Left lung (tissue), 10 donors: ENCODE data around the gene GRM5. TPM values are rescaled to one million over a fixed set of nuclear protein-coding genes. Genes with fewer than 3 reads are reported as not detected.
"Not testable (repeated sequence)": the region's sequence is repeated elsewhere in the genome, so short reads cannot be mapped to it uniquely, and the experiment has no call there.

ENCODE experiments used
- ATAC-seq: fragments of 200-7000 bp; cut with Tn5 transposase; one replicate; pipeline ENCODE4 v1.9.1; 2020; ENCODE audit warnings: moderate library complexity
- DNase-seq, 4 donors: peaks; one replicate each; pipeline ENCODE4 v3.0.0-alpha.2; 2013 to 2020
- H3K27ac ChIP-seq, 2 donors: fragments of 200-600 bp; sonication (generic) in 1 of 2; one replicate each; pipeline versions ENCODE4 v1.5.0 to v1.8.0; 2020 to 2021
- H3K27me3 ChIP-seq, 2 donors: fragments of 200-600 bp; sonication (generic) in 1 of 2; one replicate each; pipeline versions ENCODE4 v1.5.0 to v1.8.0; 2020 to 2021
- H3K36me3 ChIP-seq, 2 donors: fragments of 200-600 bp; sonication (generic) in 1 of 2; one replicate each; pipeline versions ENCODE4 v1.5.0 to v1.8.0; 2020 to 2021
- H3K4me1 ChIP-seq, 2 donors: fragments of 200-600 bp; one replicate each; pipeline ENCODE4 v1.8.0; 2021
- H3K4me3 ChIP-seq, 2 donors: fragments of 200-600 bp; sonication (generic) in 1 of 2; one replicate each; pipeline versions ENCODE4 v1.5.0 to v1.8.0; 2020 to 2021; ENCODE audit warnings: mild to moderate bottlenecking in 1 of 2
- H3K9me3 ChIP-seq, 2 donors: fragments of 200-600 bp; sonication (generic) in 1 of 2; one replicate each; pipeline versions ENCODE4 v1.5.0 to v1.8.0; 2020 to 2021
- CTCF ChIP-seq, 2 donors: fragments of 200-600 bp; sonication (generic) in 1 of 2; IDR thresholded peaks; one replicate each; pipeline versions ENCODE4 v1.5.0 to v1.8.0; 2021; ENCODE audit warnings: antibody characterized with exemption in 2 of 2
- intact Hi-C, 2 donors: fragments of 100-400 bp; cut with DNase I; formaldehyde crosslinking; loops; one replicate each; pipeline versions ENCODE4 v1.11.2 to v1.14.2; 2022
- polyA plus RNA-seq, 6 donors: library from polyadenylated mRNA; unstranded; fragments of 120-200 nt; gene quantifications; one replicate each; pipeline ENCODE4 v1.2.1, GENCODE V29; 2013; ENCODE audit not compliant: insufficient read length in 6 of 6
- total RNA-seq, 2 donors: library from RNA; stranded (reverse); fragmentation: NEBNext Ultra II Directional; extraction: Animal tissue kit (Norgen Biotek cat#: 25700); gene quantifications; one replicate each; pipeline ENCODE4 v1.2.1, GENCODE V29; 2021
- donor health status: DM: no; HTN: yes; CAD: no.
- donor health status: DM: no; HTN: no; CAD: no.

Gene GRM5
- total and polyA plus RNA-seq, 8 donors = 0.03 to 0.08 (median 0.04) TPM; not detected in 4

- H3K27me3 ChIP-seq, H3K27ac ChIP-seq, H3K9me3 ChIP-seq, ATAC-seq, H3K4me1 ChIP-seq, intact Hi-C loops, H3K4me3 ChIP-seq, DNase-seq, H3K36me3 ChIP-seq: not testable (repeated sequence)
Measured at GRCh38 chr11:89057406-89057805, 8.4 kb downstream of the GRM5 start.

GRCh38 chr11:89052220-89052619 lies 13.6 kb downstream of the GRM5 start:
- Histone ChIP-seq H3K9me3 (no peaks in the 10 kb centered on the region), H3K36me3 (no peaks in the 10 kb centered on the region), H3K27ac (no peak overlapping the region), H3K27me3 (no peaks in the 10 kb centered on the region), H3K4me3 (no peak overlapping the region), H3K4me1 (no peaks in the 10 kb centered on the region)
- intact Hi-C loops = no loop called here
- no peak for ATAC-seq
- no peak for TF ChIP-seq CTCF (IDR thresholded peaks at IDR 0.05)
- DNase-seq = no peak

- intact Hi-C loops, DNase-seq, H3K27me3 ChIP-seq, H3K36me3 ChIP-seq, ATAC-seq, H3K9me3 ChIP-seq, H3K4me3 ChIP-seq, H3K4me1 ChIP-seq, H3K27ac ChIP-seq: not testable (repeated sequence)
Measured at GRCh38 chr11:89047159-89047558, 18.6 kb downstream of the GRM5 start.

GRCh38 chr11:89043861-89044588 lies 21.8 kb downstream of the GRM5 start:
- H3K36me3 ChIP-seq, H3K4me3 ChIP-seq, DNase-seq, H3K27ac ChIP-seq, H3K4me1 ChIP-seq, H3K9me3 ChIP-seq, ATAC-seq, intact Hi-C loops, H3K27me3 ChIP-seq: not testable (repeated sequence)

GRCh38 chr11:89029671-89030070 lies 36.1 kb downstream of the GRM5 start:
- H3K27me3 ChIP-seq, H3K4me1 ChIP-seq, intact Hi-C loops, H3K36me3 ChIP-seq, H3K4me3 ChIP-seq, H3K9me3 ChIP-seq, ATAC-seq, H3K27ac ChIP-seq, DNase-seq: not testable (repeated sequence)

- H3K27ac ChIP-seq = no peak overlapping the region
- peaks cover 0 to 1% of the 10 kb centered on the region in 2 donors for H3K9me3 ChIP-seq
- H3K36me3 ChIP-seq = no peaks in the 10 kb centered on the region
- H3K4me3 ChIP-seq = no peak overlapping the region
- no peak for DNase-seq
- H3K4me1 ChIP-seq = no peaks in the 10 kb centered on the region
- TF ChIP-seq CTCF (IDR thresholded peaks at IDR 0.05) = no peak
- H3K27me3 ChIP-seq = no peaks in the 10 kb centered on the region
- ATAC-seq = no peak
- intact Hi-C loops = no loop called here
Measured at GRCh38 chr11:89021339-89021738, 44.4 kb downstream of the GRM5 start.

GRCh38 chr11:89019827-89020547 lies 45.8 kb downstream of the GRM5 start:
- H3K27me3 ChIP-seq, DNase-seq, H3K36me3 ChIP-seq, H3K9me3 ChIP-seq, H3K27ac ChIP-seq, intact Hi-C loops, H3K4me1 ChIP-seq, H3K4me3 ChIP-seq, ATAC-seq: not testable (repeated sequence)
